ENCODE measurements around the gene MAPKAP1. TPM values are rescaled to one million over a fixed set of nuclear protein-coding genes. Genes with fewer than 3 reads are reported as not detected.

The MAPKAP1 gene
- total RNA-seq, 4 donors from 2014 or later, result 54.1 to 195 (median 61.9) TPM

GRCh38 chr9:125425170-125425897 is 281.7 kb downstream of the MAPKAP1 start:
- Histone ChIP-seq H3K27ac (peak overlapping the region; percentile 70 to 75), H3K27me3 (no peaks in the 10 kb centered on the region), H3K36me3 (no peaks in the 10 kb centered on the region), H3K9me3 (no peaks in the 10 kb centered on the region), H3K4me1 (no peaks in the 10 kb centered on the region), H3K4me3 (no peak overlapping the region)
- DNase-seq, result peak; percentile 62 to 67
- intact Hi-C loops (cut with DNase I; ENCODE audit: low total_unique reads), result no loop called here
- TF ChIP-seq POLR2A (IDR thresholded peaks at IDR 0.05), result no peak

GRCh38 chr9:125423964-125424363 is 283.0 kb downstream of the MAPKAP1 start:
- no peaks in the 10 kb centered on the region for H3K27me3 ChIP-seq
- H3K27ac ChIP-seq, result no peak overlapping the region
- TF ChIP-seq CTCF (IDR thresholded peaks at IDR 0.05) (no peak), POLR2A (IDR thresholded peaks at IDR 0.05) (no peak)
- H3K4me3 ChIP-seq, result no peak overlapping the region
- H3K36me3 ChIP-seq, result no peaks in the 10 kb centered on the region
- H3K4me1 ChIP-seq, result no peaks in the 10 kb centered on the region
- H3K9me3 ChIP-seq, result no peaks in the 10 kb centered on the region
- intact Hi-C loops (cut with DNase I; ENCODE audit: low total_unique reads), result no loop called here
- DNase-seq, result no peak

- no peaks in the 10 kb centered on the region for H3K36me3 ChIP-seq
- intact Hi-C loops (cut with DNase I; ENCODE audit: low total_unique reads), result no loop called here
Measured at GRCh38 chr9:125422853-125423252, 284.2 kb downstream of the MAPKAP1 start.

GRCh38 chr9:125421591-125422181 is 285.3 kb downstream of the MAPKAP1 start:
- DNase-seq, result no peak
- no peak overlapping the region for H3K27ac ChIP-seq
- no peaks in the 10 kb centered on the region for H3K9me3 ChIP-seq
- intact Hi-C loops (cut with DNase I; ENCODE audit: low total_unique reads), result no loop called here
- no peaks in the 10 kb centered on the region for H3K27me3 ChIP-seq
- no peak overlapping the region for H3K4me3 ChIP-seq
- TF ChIP-seq POLR2A (IDR thresholded peaks at IDR 0.05), result no peak
- no peak for TF ChIP-seq CTCF (IDR thresholded peaks at IDR 0.05)
- H3K4me1 ChIP-seq, result no peaks in the 10 kb centered on the region
- no peaks in the 10 kb centered on the region for H3K36me3 ChIP-seq

More at GRCh38 chr9:125422853-125423252, 284.2 kb downstream of the MAPKAP1 start:
- Histone ChIP-seq H3K9me3 (no peaks in the 10 kb centered on the region), H3K4me3 (no peak overlapping the region), H3K27me3 (no peaks in the 10 kb centered on the region), H3K27ac (no peak overlapping the region), H3K4me1 (no peaks in the 10 kb centered on the region)
- TF ChIP-seq CTCF (IDR thresholded peaks at IDR 0.05) (no peak), POLR2A (IDR thresholded peaks at IDR 0.05) (no peak)
- DNase-seq, result no peak

GRCh38 chr9:125421166-125421565 is 285.8 kb downstream of the MAPKAP1 start:
- TF ChIP-seq POLR2A (IDR thresholded peaks at IDR 0.05), result no peak
- no peak for TF ChIP-seq CTCF (IDR thresholded peaks at IDR 0.05)
- Histone ChIP-seq H3K27me3 (no peaks in the 10 kb centered on the region), H3K36me3 (no peaks in the 10 kb centered on the region), H3K9me3 (no peaks in the 10 kb centered on the region), H3K4me1 (no peaks in the 10 kb centered on the region), H3K27ac (no peak overlapping the region), H3K4me3 (no peak overlapping the region)
- intact Hi-C loops (cut with DNase I; ENCODE audit: low total_unique reads), result no loop called here
- no peak for DNase-seq
